ENCODE data around the gene SCEL.

DNA sequence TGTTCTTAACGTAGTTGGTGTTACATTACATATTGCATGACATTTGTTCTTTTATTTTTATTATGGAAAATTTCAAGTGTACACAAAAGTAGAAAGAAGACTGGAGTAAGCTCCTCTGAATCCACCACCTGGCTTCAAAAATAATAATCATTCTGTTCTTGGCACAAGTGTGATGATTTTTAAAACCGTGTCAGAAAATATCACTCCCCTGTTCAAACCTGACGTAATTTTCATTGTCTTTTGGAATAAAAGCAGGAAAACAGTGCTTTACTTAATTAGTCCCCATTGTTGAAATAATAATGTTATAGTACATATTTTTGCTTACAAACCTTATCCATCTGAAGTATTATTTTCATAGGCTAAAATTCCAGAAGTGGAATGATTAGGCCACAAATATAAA, 41.3 kb upstream of the SCEL start:
- TF ChIP-seq, protein P1, sequence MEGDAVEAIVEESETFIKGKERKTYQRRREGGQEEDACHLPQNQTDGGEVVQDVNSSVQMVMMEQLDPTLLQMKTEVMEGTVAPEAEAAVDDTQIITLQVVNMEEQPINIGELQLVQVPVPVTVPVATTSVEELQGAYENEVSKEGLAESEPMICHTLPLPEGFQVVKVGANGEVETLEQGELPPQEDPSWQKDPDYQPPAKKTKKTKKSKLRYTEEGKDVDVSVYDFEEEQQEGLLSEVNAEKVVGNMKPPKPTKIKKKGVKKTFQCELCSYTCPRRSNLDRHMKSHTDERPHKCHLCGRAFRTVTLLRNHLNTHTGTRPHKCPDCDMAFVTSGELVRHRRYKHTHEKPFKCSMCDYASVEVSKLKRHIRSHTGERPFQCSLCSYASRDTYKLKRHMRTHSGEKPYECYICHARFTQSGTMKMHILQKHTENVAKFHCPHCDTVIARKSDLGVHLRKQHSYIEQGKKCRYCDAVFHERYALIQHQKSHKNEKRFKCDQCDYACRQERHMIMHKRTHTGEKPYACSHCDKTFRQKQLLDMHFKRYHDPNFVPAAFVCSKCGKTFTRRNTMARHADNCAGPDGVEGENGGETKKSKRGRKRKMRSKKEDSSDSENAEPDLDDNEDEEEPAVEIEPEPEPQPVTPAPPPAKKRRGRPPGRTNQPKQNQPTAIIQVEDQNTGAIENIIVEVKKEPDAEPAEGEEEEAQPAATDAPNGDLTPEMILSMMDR (conservative IDR thresholded peaks at IDR 0.05; ENCODE audit: low read depth in 2 of 2) = no peak
- TF ChIP-seq ZNF462 (CRISPR knock-in tag; IDR thresholded peaks at IDR 0.05) = no peak
- no peak for TF ChIP-seq EZH2 (IDR thresholded peaks at IDR 0.05; ENCODE audit: low read depth, unreplicated experiment)
- no peak for TF ChIP-seq POLR2AphosphoS5 (IDR thresholded peaks at IDR 0.05; ENCODE audit: low read depth)
- no peak for TF ChIP-seq REST (IDR thresholded peaks at IDR 0.05; ENCODE audit: unreplicated experiment)
- no peak for TF ChIP-seq EZH2phosphoT487 (IDR thresholded peaks at IDR 0.05; ENCODE audit: unreplicated experiment)
- no peak for TF ChIP-seq CREB1 (CRISPR knock-in tag; IDR thresholded peaks at IDR 0.05; ENCODE audit: low read depth)
